Measurements from ENCODE around the gene TTLL9. TPM values are rescaled to one million over a fixed set of nuclear protein-coding genes. Genes with fewer than 3 reads are reported as not detected.

Gene TTLL9
- polyA plus RNA-seq, 3 donors: 0.21 TPM; not detected in 2

GRCh38 chr20:31831211-31831610 is 39.2 kb upstream of the TTLL9 start:
- Histone ChIP-seq H3K9ac (ENCODE audit: insufficient read depth, low read length, poor library complexity, severe bottlenecking) (no peak overlapping the region), H3K36me3 (replicated peaks in 1 of 2; ENCODE audit: control insufficient read depth in 1 of 2, insufficient read depth in 2 of 2, low read length in 2 of 2) (no peaks in the 10 kb centered on the region), H3K4me3 (replicated peaks in 1 of 3; ENCODE audit: low read depth in 2 of 3, low read length in 3 of 3) (no peak overlapping the region), H3K4me2 (replicated peaks; ENCODE audit: extremely low read depth, low read length, poor library complexity, severe bottlenecking) (no peak overlapping the region), H3K27ac (ENCODE audit: low read depth in 1 of 2, low read length in 2 of 2) (no peak overlapping the region), H4K20me1 (ENCODE audit: insufficient read depth, low read length) (no peaks in the 10 kb centered on the region), H3K9me3 (replicated peaks in 1 of 2; ENCODE audit: control insufficient read depth in 1 of 2, insufficient read depth in 1 of 2, low read length in 2 of 2) (no peaks in the 10 kb centered on the region), H3K4me1 (ENCODE audit: control insufficient read depth in 1 of 2, insufficient read depth in 2 of 2, low read length in 2 of 2) (peaks cover 11 to 13% of the 10 kb centered on the region in 2 donors), H3K27me3 (ENCODE audit: control insufficient read depth in 2 of 2, insufficient read depth in 2 of 2, low read length in 2 of 2) (peaks cover 0 to 20% of the 10 kb centered on the region in 2 donors), H2AFZ (ENCODE audit: insufficient read depth, low read depth, low read length, poor library complexity, severe bottlenecking) (no peak overlapping the region), H3K79me2 (ENCODE audit: insufficient read depth, low read length) (no peaks in the 10 kb centered on the region)
- H3K27ac Mint-ChIP-seq: no peak overlapping the region
- no peak for TF ChIP-seq CTCF (IDR thresholded peaks at IDR 0.05)
- intact Hi-C loops (cut with micrococcal nuclease): no loop called here
- H3K36me3 Mint-ChIP-seq: peaks cover 0 to 2% of the 10 kb centered on the region in 2 donors
- peaks cover 0 to 2% (median 0%) of the 10 kb centered on the region in 7 donors for H3K9me3 Mint-ChIP-seq
- WGBS (ENCODE audit: insufficient coverage): 87% methylated on average over 3 of the region's 6 CpGs
- peaks cover 17 to 35% (median 34%) of the 10 kb centered on the region in 3 donors for H3K27me3 Mint-ChIP-seq (ENCODE audit: low read depth in 3 of 3)
- no peaks in the 10 kb centered on the region for H3K4me1 Mint-ChIP-seq
- no peak for DNase-seq
- no peak overlapping the region for H3K4me3 Mint-ChIP-seq

GRCh38 chr20:31831771-31832306 is 38.6 kb upstream of the TTLL9 start:
- Mint-ChIP-seq H3K27me3 (ENCODE audit: low read depth in 3 of 3) (peaks cover 17 to 39% (median 34%) of the 10 kb centered on the region in 3 donors), H3K4me3 (no peak overlapping the region), H3K4me1 (no peaks in the 10 kb centered on the region), H3K9me3 (peaks cover 0 to 2% (median 0%) of the 10 kb centered on the region in 7 donors), H3K36me3 (peaks cover 0 to 2% of the 10 kb centered on the region in 2 donors), H3K27ac (no peak overlapping the region)
- Histone ChIP-seq H3K27ac (ENCODE audit: low read depth in 1 of 2, low read length in 2 of 2) (no peak overlapping the region), H3K9me3 (replicated peaks in 1 of 2; ENCODE audit: control insufficient read depth in 1 of 2, insufficient read depth in 1 of 2, low read length in 2 of 2) (no peaks in the 10 kb centered on the region), H3K79me2 (ENCODE audit: insufficient read depth, low read length) (no peaks in the 10 kb centered on the region), H2AFZ (ENCODE audit: insufficient read depth, low read depth, low read length, poor library complexity, severe bottlenecking) (no peak overlapping the region), H3K27me3 (ENCODE audit: control insufficient read depth in 2 of 2, insufficient read depth in 2 of 2, low read length in 2 of 2) (peaks cover 0 to 20% of the 10 kb centered on the region in 2 donors), H3K36me3 (replicated peaks in 1 of 2; ENCODE audit: control insufficient read depth in 1 of 2, insufficient read depth in 2 of 2, low read length in 2 of 2) (no peaks in the 10 kb centered on the region), H3K4me1 (ENCODE audit: control insufficient read depth in 1 of 2, insufficient read depth in 2 of 2, low read length in 2 of 2) (peaks cover 18 to 20% of the 10 kb centered on the region in 2 donors), H3K4me3 (replicated peaks in 1 of 3; ENCODE audit: low read depth in 2 of 3, low read length in 3 of 3) (no peak overlapping the region), H4K20me1 (ENCODE audit: insufficient read depth, low read length) (no peaks in the 10 kb centered on the region), H3K4me2 (replicated peaks; ENCODE audit: extremely low read depth, low read length, poor library complexity, severe bottlenecking) (no peak overlapping the region), H3K9ac (ENCODE audit: insufficient read depth, low read length, poor library complexity, severe bottlenecking) (no peak overlapping the region)
- no peak for DNase-seq
- intact Hi-C loops (cut with micrococcal nuclease): no loop called here
- WGBS (ENCODE audit: insufficient coverage): 96% methylated on average over 16 of the region's 17 CpGs
- TF ChIP-seq CTCF (IDR thresholded peaks at IDR 0.05): no peak

Measured in CD14-positive monocyte (primary cell).